HepG2 (cell line): ENCODE data around the gene LRRC37A. TPM values are rescaled to one million over a fixed set of nuclear protein-coding genes. Genes with fewer than 3 reads are reported as not detected.
A peak's percentile ranks its signal among the peaks of the same experiment; 100 is the strongest.
"Not testable (repeated sequence)": the region's sequence is repeated elsewhere in the genome, so short reads cannot be mapped to it uniquely, and the experiment has no call there.

Experiments used
- HIVEP1 ChIP-seq: sonication (generic); formaldehyde crosslinking; IDR thresholded peaks from 2 replicates; pipeline ENCODE4 v1.4.0; 2020; ENCODE audit warnings: mild to moderate bottlenecking, missing genetic modification reagents
- IKZF5 ChIP-seq: IDR thresholded peaks from 2 replicates; pipeline ENCODE4 v1.6.1; 2018; ENCODE audit warnings: missing genetic modification reagents, mild to moderate bottlenecking, missing compliant biosample characterization
- LCORL ChIP-seq, 2 experiments: fragments of 450-650 bp in 1 of 2; sonication (generic) in 1 of 2; formaldehyde crosslinking in 1 of 2; IDR thresholded peaks; 2 replicates each; pipeline versions ENCODE4 v1.5.0 to v1.6.1; 2017 to 2020; ENCODE audit warnings: antibody characterized with exemption in 1 of 2, missing genetic modification reagents in 1 of 2
- SRSF1 ChIP-seq: fragments of 200-400 bp; formaldehyde crosslinking; optimal IDR thresholded peaks from 2 replicates; pipeline ENCODE3; 2017; ENCODE audit warnings: mild to moderate bottlenecking, low read depth, low read length, moderate library complexity
- ZMYM4 ChIP-seq: sonication (generic); formaldehyde crosslinking; IDR thresholded peaks from 2 replicates; pipeline ENCODE4 v1.8.1; 2023; ENCODE audit warnings: mild to moderate bottlenecking, missing genetic modification reagents
- ZNF256 ChIP-seq: sonication (generic); formaldehyde crosslinking; conservative IDR thresholded peaks from 2 replicates; pipeline ENCODE4 v1.4.0; 2020; ENCODE audit warnings: missing genetic modification reagents
- ZNF407 ChIP-seq: sonication (generic); formaldehyde crosslinking; IDR thresholded peaks from one replicate; pipeline ENCODE4 v1.5.1; 2020; ENCODE audit warnings: mild to moderate bottlenecking, missing genetic modification reagents; ENCODE audit errors: not compliant biosample characterization
- ZNF446 ChIP-seq: sonication (generic); formaldehyde crosslinking; IDR thresholded peaks from 2 replicates; pipeline ENCODE4 v1.5.0; 2020; ENCODE audit warnings: mild to moderate bottlenecking, missing genetic modification reagents
- ZNF501 ChIP-seq: sonication (generic); formaldehyde crosslinking; IDR thresholded peaks from 2 replicates; pipeline ENCODE4 v1.5.1; 2020; ENCODE audit warnings: mild to moderate bottlenecking, moderate library complexity, missing genetic modification reagents
- polyA plus RNA-seq, 8 experiments: library from polyadenylated mRNA; depleted of rRNA in 3 of 8; stranded (reverse) in 7 of 8; unstranded in 1 of 8; fragments of >200 nt; fragmentation: Illumina TruSeq in 4 of 8; extraction: Trizol in 4 of 8; gene quantifications; 2 replicates each; pipeline versions ENCODE4 v1.2.1 to v1.2.3, GENCODE V29; 2011 to 2016; ENCODE audit warnings: low read depth in 4 of 8, missing spikeins in 1 of 8, mixed read lengths in 1 of 8; ENCODE audit not compliant: insufficient read depth in 1 of 8
- total RNA-seq, 5 experiments: library from RNA; depleted of rRNA; stranded (reverse); fragments of >200 nt; fragmentation: Illumina TruSeq; extraction: Trizol; gene quantifications; 2 replicates each; pipeline ENCODE4 v1.2.3, GENCODE V29; 2016; ENCODE audit warnings: low read depth in 1 of 5
- TF ChIP-seq, protein P1 (sequence below): IDR thresholded peaks from 2 replicates; pipeline ENCODE4 v1.6.1; 2016; ENCODE audit warnings: missing compliant biosample characterization, missing genetic modification reagents, borderline replicate concordance
- TF ChIP-seq, protein P2 (sequence below): sonication (generic); formaldehyde crosslinking; IDR thresholded peaks from 2 replicates; pipeline ENCODE4 v1.5.1; 2020; ENCODE audit warnings: mild to moderate bottlenecking, missing genetic modification reagents, moderate library complexity

LRRC37A gene
- total and polyA plus RNA-seq, 2 of the 13 experiments (the other 11 are each of a cell fraction or from before 2014, with no cell fraction given), result 0.97 to 1.3 TPM

DNA sequence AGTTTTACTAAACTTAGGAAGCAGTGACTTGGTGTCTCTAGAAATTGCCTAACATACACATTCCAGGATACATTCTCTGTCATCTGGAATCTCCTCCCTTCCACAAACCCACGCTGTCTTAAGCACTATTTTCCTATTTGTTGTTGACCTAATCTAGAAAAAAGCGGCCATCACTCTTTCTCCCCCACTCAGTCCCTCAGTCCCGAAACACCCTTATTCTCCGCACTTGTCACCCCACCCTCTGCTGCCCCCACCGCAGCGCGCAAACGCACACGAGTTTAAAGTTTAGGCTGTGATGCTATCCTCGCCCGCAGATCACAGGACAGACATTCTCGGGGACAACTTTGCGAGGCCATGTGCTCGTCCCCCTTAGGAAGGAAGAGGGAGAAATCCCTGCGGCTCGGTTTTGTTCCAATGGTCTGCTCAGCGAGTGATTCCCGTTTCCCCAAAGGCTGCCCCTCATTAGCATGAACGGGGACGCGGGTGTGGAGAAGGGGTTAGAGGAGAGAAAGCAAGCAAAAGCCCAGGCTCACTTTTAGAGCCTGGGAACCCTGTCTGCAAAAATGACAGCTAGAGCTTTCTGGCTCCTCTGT, 28.8 kb upstream of the LRRC37A start (continued):
- TF ChIP-seq ZNF407 (peak; percentile 18), HIVEP1 (peak; percentile 14; the same call in 1 of the 2 replicates), ZNF256 (0 out of 2 replicates have a peak, but pooled peaks have one; percentile 51), ZNF446 (CRISPR knock-in tag) (peak; percentile 12; the same call in 1 of the 2 replicates), ZNF501 (CRISPR knock-in tag) (0 out of 2 replicates have a peak, but pooled peaks have one; percentile 19), LCORL (CRISPR knock-in tag; IDR thresholded peaks at IDR 0.05) (peak; percentile 63; the same call in 1 of the 2 replicates), ZMYM4 (peak; percentile 20; the same call in 1 of the 2 replicates), IKZF5 (0 out of 2 replicates have a peak, but pooled peaks have one; percentile 12), SRSF1 (peak; percentile 36)
- TF ChIP-seq, protein P1, sequence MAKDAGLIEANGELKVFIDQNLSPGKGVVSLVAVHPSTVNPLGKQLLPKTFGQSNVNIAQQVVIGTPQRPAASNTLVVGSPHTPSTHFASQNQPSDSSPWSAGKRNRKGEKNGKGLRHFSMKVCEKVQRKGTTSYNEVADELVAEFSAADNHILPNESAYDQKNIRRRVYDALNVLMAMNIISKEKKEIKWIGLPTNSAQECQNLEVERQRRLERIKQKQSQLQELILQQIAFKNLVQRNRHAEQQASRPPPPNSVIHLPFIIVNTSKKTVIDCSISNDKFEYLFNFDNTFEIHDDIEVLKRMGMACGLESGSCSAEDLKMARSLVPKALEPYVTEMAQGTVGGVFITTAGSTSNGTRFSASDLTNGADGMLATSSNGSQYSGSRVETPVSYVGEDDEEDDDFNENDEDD, result 0 out of 2 replicates have a peak, but pooled peaks have one; percentile 36
- TF ChIP-seq, protein P2, sequence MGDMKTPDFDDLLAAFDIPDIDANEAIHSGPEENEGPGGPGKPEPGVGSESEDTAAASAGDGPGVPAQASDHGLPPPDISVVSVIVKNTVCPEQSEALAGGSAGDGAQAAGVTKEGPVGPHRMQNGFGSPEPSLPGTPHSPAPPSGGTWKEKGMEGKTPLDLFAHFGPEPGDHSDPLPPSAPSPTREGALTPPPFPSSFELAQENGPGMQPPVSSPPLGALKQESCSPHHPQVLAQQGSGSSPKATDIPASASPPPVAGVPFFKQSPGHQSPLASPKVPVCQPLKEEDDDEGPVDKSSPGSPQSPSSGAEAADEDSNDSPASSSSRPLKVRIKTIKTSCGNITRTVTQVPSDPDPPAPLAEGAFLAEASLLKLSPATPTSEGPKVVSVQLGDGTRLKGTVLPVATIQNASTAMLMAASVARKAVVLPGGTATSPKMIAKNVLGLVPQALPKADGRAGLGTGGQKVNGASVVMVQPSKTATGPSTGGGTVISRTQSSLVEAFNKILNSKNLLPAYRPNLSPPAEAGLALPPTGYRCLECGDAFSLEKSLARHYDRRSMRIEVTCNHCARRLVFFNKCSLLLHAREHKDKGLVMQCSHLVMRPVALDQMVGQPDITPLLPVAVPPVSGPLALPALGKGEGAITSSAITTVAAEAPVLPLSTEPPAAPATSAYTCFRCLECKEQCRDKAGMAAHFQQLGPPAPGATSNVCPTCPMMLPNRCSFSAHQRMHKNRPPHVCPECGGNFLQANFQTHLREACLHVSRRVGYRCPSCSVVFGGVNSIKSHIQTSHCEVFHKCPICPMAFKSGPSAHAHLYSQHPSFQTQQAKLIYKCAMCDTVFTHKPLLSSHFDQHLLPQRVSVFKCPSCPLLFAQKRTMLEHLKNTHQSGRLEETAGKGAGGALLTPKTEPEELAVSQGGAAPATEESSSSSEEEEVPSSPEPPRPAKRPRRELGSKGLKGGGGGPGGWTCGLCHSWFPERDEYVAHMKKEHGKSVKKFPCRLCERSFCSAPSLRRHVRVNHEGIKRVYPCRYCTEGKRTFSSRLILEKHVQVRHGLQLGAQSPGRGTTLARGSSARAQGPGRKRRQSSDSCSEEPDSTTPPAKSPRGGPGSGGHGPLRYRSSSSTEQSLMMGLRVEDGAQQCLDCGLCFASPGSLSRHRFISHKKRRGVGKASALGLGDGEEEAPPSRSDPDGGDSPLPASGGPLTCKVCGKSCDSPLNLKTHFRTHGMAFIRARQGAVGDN (CRISPR knock-in tag), result peak; percentile 63; the same call in 1 of the 2 replicates
- not testable (repeated sequence) for TF ChIP-seq LCORL (IDR thresholded peaks at IDR 0.05)
